Left ventricle myocardium inferior (tissue), 1 donor: ENCODE results near the gene LHFPL2. TPM values are rescaled to one million over a fixed set of nuclear protein-coding genes. Genes with fewer than 3 reads are reported as not detected.
A peak's percentile ranks its signal among the peaks of the same experiment; 100 is the strongest.
"Not testable (repeated sequence)": the region's sequence is repeated elsewhere in the genome, so short reads cannot be mapped to it uniquely, and the experiment has no call there.

Experiments
- DNase-seq: peaks from one replicate; pipeline ENCODE4 v3.0.0-alpha.2; 2020
- H3K27ac ChIP-seq: fragments of 200-600 bp; replicated peaks from 2 replicates; pipeline ENCODE4 v1.8.0; 2021
- H3K27me3 ChIP-seq: fragments of 200-600 bp; 2 replicates; pipeline ENCODE4 v1.8.0; 2021; ENCODE audit warnings: low read depth
- H3K36me3 ChIP-seq: fragments of 200-600 bp; 2 replicates; pipeline ENCODE4 v1.8.0; 2021
- H3K4me1 ChIP-seq: fragments of 200-600 bp; 2 replicates; pipeline ENCODE4 v1.8.0; 2021
- H3K4me3 ChIP-seq: fragments of 200-600 bp; 2 replicates; pipeline ENCODE4 v1.8.0; 2021; ENCODE audit warnings: mild to moderate bottlenecking, moderate library complexity
- H3K9me3 ChIP-seq: fragments of 200-600 bp; replicated peaks from 2 replicates; pipeline ENCODE4 v1.8.0; 2021
- intact Hi-C: fragments of 100-400 bp; cut with micrococcal nuclease; formaldehyde crosslinking; loops from one replicate; pipeline ENCODE4 v1.11.0; 2022
- long read RNA-seq: library from polyadenylated mRNA; unstranded; transcript quantifications from one replicate; pipeline ENCODE4 v2.0.0, GENCODE V29; 2021
- total RNA-seq: library from RNA; stranded (reverse); fragmentation: NEBNext Ultra II Directional; extraction: Animal tissue kit (Norgen Biotek cat#: 25700); gene quantifications from one replicate; pipeline ENCODE4 v1.2.1, GENCODE V29; 2021
- TF ChIP-seq, protein P1 (sequence below): fragments of 200-600 bp; IDR thresholded peaks from 2 replicates; pipeline ENCODE4 v1.8.0; 2021; ENCODE audit warnings: antibody characterized with exemption, mild to moderate bottlenecking, borderline replicate concordance
- donor health status: DM: no; HTN: yes; CAD: no; lungs with severe emphysema.

The LHFPL2 gene, protein sequence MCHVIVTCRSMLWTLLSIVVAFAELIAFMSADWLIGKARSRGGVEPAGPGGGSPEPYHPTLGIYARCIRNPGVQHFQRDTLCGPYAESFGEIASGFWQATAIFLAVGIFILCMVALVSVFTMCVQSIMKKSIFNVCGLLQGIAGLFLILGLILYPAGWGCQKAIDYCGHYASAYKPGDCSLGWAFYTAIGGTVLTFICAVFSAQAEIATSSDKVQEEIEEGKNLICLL
- total RNA-seq: 5.0 TPM
- long read RNA-seq, full-length matches to known transcripts: 1 of 6 reads
- long read RNA-seq, partial matches to known transcripts: 3 of 6 reads
- long read RNA-seq, other reads (novel, unspliced or antisense): 2 of 6 reads

DNA sequence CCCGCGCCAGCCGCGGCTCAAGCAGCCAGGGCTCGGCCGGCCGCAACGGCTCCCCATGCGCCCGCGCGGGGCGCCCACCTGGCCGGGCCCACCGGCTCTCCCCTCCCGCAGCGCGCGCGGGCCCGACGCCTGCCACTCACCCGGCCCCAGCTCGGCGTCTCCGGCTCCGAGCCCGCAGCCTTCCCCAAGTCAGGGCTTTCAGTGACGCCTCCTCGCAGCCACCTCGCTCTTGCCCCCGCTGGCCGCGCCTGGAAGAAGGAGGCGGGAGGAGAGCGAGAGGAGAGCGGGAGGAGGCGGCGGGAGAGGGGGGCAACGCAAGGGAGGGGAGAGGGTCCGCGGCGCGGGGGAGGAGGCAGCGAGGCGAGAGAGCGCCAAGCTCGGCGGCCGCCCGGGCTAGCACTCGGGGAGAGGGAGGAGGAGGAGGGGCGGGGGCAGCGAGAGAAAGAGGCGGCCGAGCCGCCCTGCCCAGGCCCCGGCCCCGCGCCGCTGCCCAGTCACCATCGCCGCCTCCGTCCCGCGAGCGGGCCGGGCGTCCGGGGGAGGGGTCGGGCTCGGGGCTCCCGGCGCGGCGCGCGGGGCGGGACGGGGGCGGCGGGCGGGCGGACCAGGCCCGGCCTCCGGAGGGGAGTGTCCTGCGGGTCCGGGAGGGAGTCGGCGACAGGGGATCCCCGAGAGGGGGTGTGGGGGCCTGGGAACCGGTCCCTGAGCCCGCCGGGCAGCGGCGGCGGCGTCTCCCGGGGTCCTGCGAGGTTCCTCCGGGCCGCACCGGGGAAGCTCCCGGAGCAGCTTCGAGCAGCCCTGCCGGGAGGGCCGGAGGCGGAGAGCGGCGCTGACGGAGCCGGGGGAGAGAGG is at the start of gene LHFPL2:
TSS of gene LHFPL2 (minus strand) at position 414 of the 852 bp plus-strand sequence. CDS start 138,559 bp downstream, outside the sequence.
- Histone ChIP-seq H3K27ac (peak within 1 kb of the TSS; percentile 93), H3K27me3 (no peaks in the 10 kb centered on the region), H3K9me3 (no peaks in the 10 kb centered on the region), H3K4me1 (peaks cover 34% of the 10 kb centered on the region), H3K4me3 (peak within 1 kb of the TSS; percentile 87), H3K36me3 (no peaks in the 10 kb centered on the region)
- intact Hi-C loops: loop anchor here (10.0 kb wide), 1 partner anchor 104 kb away; no protein-coding TSS in a partner anchor
- peak; percentile 84 for DNase-seq
- TF ChIP-seq, protein P1, sequence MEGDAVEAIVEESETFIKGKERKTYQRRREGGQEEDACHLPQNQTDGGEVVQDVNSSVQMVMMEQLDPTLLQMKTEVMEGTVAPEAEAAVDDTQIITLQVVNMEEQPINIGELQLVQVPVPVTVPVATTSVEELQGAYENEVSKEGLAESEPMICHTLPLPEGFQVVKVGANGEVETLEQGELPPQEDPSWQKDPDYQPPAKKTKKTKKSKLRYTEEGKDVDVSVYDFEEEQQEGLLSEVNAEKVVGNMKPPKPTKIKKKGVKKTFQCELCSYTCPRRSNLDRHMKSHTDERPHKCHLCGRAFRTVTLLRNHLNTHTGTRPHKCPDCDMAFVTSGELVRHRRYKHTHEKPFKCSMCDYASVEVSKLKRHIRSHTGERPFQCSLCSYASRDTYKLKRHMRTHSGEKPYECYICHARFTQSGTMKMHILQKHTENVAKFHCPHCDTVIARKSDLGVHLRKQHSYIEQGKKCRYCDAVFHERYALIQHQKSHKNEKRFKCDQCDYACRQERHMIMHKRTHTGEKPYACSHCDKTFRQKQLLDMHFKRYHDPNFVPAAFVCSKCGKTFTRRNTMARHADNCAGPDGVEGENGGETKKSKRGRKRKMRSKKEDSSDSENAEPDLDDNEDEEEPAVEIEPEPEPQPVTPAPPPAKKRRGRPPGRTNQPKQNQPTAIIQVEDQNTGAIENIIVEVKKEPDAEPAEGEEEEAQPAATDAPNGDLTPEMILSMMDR: no peak

DNA sequence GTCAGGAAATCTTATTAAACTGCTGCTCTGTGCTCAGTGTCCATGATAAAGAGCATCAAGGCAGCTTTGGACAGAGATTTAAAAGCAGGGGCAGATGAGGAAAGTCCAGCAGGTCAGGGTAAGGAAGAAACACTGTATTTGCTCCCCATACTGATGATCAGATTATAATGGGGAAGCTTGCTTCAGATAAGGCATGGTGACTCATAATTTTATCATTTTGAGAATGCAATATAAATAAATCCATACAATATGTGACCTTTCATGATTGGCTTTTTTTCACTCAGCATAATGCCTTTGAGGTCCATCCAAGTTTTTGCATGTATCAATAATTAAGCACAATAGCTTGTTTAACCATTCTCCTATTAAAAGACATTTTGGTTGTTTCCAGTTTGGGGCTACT is 48.1 kb upstream of the LHFPL2 start:
- no peaks in the 10 kb centered on the region for H3K27me3 ChIP-seq
- H3K9me3 ChIP-seq: peaks cover 16% of the 10 kb centered on the region
- no peaks in the 10 kb centered on the region for H3K4me1 ChIP-seq
- TF ChIP-seq, protein P1: no peak
- H3K27ac ChIP-seq: no peak overlapping the region
- intact Hi-C loops: no loop called here
- H3K36me3 ChIP-seq: no peaks in the 10 kb centered on the region
- DNase-seq: no peak
- H3K4me3 ChIP-seq: no peak overlapping the region

DNA sequence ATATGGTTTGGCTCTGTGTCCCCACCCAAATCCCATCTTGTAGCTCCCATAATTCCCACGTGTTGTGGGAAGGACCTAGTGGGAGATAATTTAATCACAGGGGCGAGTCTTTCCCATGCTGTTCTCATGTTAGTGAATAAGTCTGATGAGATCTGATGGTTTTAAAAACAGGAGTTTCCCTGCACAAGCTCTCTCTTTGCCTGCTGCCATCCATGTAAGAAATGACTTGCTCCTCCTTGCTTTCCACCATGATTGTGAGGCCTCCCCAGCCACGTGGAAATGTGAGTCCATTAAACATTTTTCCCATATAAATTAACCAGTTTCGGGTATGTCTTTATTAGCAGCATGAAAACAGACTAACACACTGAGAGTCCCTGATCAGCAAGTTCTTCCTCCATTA is 47.5 kb upstream of the LHFPL2 start:
- DNase-seq, H3K4me3 ChIP-seq, intact Hi-C loops: not testable (repeated sequence)

DNA sequence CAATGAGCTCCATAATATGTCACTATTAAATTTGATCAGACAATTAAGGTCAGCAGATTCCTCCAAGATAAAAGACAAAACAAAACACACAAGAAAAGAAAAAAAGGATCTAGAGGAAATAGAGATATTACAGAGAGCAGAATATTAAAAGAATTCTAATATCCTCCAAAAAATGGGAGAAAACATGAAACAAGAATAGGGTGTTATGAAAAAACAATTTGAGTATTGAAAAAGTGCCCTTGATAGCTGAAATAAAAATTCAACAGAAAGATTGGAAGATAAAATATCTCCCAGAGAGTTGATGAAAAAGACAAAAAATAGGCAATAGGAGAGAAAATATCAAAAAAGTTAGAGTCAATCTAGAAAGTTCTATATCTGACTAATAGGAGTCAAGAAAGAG is 44.8 kb upstream of the LHFPL2 start:
- Histone ChIP-seq H3K36me3 (no peaks in the 10 kb centered on the region), H3K27ac (no peak overlapping the region), H3K27me3 (no peaks in the 10 kb centered on the region), H3K9me3 (peaks cover 16% of the 10 kb centered on the region), H3K4me1 (no peaks in the 10 kb centered on the region), H3K4me3 (no peak overlapping the region)
- no peak for DNase-seq
- intact Hi-C loops: no loop called here
- TF ChIP-seq, protein P1: no peak

More for the DNA sequence above, 47.5 kb upstream of the LHFPL2 start:
- H3K27me3 ChIP-seq, H3K27ac ChIP-seq, H3K36me3 ChIP-seq, H3K4me1 ChIP-seq: not testable (repeated sequence)
- peaks cover 16% of the 10 kb centered on the region for H3K9me3 ChIP-seq

DNA sequence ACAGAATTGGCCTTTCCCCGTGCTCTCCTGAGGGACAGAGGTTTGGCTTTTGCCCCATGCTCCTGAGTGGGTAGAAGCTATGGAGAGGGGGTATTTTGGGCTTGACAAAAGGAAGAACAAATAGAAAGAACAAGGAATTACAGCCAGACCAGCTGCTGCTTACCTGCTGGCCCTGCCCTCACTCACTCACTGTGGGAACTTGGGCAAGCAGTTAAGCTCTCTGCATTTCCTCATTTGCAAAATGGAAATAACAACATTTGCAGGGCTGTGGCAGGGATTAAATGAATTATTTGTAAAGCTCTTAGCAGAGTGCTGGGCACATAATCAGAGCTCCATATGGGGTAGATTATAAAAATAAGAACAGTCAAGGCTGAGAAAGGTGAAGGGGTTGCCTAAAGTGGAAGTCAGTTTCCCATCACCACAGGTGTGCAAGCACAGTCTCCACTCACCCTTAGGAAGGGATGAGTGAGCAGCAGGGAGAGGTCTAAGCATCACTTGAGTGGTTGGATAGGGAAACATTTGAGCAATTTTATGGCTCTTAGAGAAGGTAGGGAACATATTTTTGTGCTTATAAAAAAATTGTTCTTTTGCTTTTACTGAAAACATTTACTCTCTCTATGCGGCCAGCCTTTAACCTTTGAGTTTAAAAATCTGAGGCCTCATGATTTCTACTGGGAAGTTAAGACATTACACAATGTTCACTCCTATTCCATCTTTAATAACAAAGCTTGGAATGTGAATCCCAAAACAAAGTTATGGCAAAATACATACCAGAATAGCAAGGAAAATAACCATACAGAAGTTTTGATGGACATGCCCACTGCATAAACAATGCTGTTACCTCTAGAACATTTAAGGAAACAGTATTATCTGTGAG is 42.8 kb upstream of the LHFPL2 start:
- Histone ChIP-seq H3K36me3 (no peaks in the 10 kb centered on the region), H3K27ac (no peak overlapping the region), H3K4me3 (no peak overlapping the region), H3K9me3 (peaks cover 21% of the 10 kb centered on the region), H3K4me1 (no peaks in the 10 kb centered on the region), H3K27me3 (no peaks in the 10 kb centered on the region)
- intact Hi-C loops: no loop called here
- TF ChIP-seq, protein P1: no peak
- no peak for DNase-seq
